ENCODE measurements around the gene LSM7.

LSM7 gene

GRCh38 chr19:2323707-2324106 is 4.7 kb downstream of the LSM7 start:
- DNase-seq (ENCODE audit: low spot score) = no peak

- no peak for DNase-seq (ENCODE audit: low spot score)
Measured at GRCh38 chr19:2321565-2322283, 6.7 kb downstream of the LSM7 start.

DNA sequence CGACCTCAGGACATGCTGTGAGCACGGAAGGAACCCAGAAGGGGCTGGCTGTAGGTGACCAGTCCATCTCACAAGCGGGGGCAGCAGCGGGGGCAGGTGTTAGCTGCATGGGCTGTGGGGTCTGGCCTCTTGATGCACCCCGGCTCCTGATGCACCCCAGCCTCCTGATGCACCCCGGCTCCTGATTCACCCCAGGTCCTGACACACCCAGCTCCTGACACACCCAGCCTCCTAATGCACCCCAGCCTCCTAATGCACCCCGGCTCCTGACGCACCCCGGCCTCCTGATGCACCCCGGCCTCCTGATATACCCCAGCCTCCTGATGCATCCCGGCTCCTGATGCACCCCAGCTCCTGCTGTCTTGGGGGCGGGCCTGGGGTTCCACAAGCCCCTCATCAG is 7.4 kb downstream of the LSM7 start:
- no peak for DNase-seq (ENCODE audit: low spot score)

GRCh38 chr19:2320049-2320448 is 8.3 kb downstream of the LSM7 start:
- no peak for DNase-seq (ENCODE audit: low spot score)

DNA sequence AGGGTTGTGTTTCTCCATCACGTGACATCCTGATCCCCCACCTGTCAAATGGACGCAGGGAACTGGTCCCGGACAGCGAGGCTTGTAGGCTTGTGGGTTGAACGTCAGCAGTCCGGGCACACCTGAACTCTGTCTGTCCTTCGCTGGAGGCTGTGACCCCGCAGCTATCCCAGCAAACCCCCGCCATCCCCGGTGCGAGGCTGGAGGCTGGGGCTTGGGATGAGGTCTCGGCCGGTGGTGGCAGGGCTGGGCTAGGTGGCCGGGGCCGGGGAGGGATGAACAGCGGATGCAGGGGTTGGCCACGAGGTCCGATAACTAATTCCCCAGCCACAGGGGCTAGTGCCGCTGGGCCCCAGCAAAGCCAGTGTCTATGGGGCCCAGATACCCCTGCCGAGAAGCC is 8.8 kb downstream of the LSM7 start:
- DNase-seq (ENCODE audit: low spot score) = no peak

DNA sequence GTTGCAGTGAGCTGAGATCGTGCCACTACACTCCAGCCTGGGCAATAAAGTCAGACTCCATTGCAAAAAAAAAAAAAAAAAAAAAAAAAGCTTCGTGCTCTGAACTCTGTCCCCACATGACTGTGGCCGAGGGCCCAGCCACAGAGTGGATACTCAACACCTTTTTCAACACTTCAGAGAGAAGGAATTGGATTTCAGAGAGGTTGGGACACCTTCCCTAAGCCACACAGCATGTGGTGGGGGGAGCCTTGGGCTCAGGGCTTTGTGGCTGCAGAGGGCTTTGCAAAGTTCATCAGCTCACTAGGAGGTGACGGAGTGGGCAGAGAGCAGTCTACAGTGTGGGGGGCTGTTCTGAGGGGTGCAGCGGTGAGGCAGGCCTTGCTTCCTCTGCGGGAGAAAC is 9.5 kb downstream of the LSM7 start:
- DNase-seq (ENCODE audit: low spot score) = no peak

- no peak for DNase-seq (ENCODE audit: low spot score)
Measured at GRCh38 chr19:2317756-2318155, 10.6 kb downstream of the LSM7 start.

DNA sequence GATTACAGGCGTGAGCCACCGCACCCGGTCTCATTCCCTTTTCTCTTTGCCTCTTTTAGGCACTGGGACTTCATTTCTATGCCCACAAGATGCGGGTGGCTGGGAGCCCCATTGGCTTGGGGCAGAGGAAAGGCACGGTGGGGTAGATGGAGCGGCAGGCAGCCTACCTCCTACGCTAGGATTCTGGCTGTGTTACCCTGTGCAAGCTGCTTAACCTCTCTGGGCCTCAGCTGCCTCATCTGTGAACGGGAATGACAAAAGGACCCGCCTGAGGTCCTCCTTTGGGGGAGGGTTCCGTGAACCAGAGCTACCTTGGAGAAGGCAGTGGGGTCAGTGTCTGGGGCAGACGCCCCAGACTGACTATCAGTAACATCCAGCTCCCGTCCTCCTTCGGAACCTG is 11.1 kb downstream of the LSM7 start:
- DNase-seq (ENCODE audit: low spot score) = no peak

DNA sequence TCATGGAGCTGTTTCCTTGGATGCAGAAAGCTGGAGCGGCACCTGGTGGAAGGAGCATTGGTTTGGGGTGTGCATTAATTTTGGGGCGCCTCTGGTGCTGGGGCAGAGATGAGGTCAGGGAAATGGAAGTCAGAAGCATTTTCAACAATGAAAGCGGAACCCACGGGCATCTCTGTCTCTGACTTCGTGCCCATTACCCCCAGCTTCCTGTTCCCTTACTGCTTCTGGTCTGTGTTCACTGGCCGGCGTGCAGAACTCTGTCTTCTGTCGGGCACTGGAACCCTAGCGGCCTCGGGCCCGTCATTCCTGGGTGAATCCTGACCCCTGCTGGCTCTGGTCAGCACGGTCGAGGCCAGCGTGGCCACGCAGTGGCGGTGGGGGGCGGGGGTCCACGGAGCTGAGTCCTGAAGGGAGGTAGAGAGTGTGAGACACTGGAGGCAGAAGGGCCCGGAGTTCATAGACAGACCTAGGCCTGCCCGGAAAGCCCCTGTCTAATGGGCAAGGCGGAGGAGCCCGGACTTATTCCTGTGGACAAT is 12.5 kb downstream of the LSM7 start:
- peak; percentile 62 for DNase-seq (ENCODE audit: low spot score)

DNA sequence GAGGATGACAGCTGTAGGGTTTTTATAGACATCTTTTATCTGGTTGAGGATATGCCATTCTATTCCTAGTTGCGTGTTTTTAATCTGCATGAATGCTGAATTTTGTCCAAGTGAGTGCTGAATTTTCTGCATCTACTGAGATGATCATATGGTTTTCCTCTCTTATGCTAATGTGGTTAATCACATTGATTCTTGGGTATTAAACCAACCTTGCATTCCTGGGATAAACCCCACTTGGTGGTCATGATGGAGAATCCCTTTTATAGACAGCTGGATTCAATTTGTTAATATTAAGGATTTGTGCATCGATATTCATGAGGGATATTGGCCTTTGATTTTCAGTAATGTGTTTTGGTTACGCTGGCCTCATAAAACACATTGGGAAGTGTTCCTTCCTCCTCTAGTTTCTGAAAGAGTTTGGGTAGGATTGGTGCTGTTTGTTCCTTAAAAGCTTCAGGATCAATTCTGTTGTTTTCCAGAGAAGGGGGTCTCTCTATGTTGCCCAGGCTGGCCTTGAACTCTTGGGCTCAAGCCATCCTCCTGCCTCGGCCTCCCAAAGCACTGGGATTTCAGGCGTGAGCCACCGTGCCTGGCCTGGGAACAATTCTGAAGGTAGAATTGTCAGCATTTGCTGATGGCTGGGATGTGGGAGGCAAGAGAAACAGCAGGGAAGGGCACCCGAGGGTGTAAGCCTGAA is 13.1 kb downstream of the LSM7 start:
- DNase-seq (ENCODE audit: low spot score) = no peak

DNA sequence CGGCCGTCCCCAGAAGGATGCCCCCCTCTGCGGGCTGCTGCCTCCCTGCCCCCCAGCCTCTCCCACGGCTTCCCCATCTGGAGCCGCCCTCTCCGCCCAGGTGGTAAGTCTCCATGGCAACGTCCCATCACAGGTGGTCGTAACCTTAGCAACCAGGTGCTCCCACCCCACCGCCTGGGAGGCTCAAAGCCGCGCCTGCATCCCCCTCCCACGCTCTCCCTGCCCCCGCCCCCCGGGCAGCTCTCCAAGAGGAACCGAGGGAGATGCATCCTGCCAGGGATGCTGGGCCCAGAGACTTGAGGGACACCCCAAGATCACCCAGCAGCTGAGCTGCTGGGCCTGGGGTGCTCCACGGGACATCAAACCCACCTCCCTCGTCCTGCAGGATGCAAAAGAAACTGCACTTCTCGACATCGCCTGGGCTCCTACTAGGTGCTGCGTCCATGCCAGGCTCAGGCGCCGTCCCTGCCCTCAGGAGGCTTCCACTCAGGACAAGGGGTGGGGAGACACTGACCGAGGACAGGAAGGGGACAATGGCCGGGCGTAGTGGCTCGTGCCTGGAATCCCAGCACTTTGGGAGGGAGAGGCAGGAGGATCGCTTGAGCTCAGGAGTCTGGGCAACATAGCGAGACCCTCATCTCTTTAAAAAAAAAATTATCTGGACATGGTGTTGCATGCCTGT is 15.4 kb downstream of the LSM7 start:
- no peak for DNase-seq (ENCODE audit: low spot score)

GRCh38 chr19:2311093-2311492 is 17.3 kb downstream of the LSM7 start:
- DNase-seq (ENCODE audit: low spot score) = no peak

GRCh38 chr19:2309734-2310362 is 18.5 kb downstream of the LSM7 start:
- no peak for DNase-seq (ENCODE audit: low spot score)

DNA sequence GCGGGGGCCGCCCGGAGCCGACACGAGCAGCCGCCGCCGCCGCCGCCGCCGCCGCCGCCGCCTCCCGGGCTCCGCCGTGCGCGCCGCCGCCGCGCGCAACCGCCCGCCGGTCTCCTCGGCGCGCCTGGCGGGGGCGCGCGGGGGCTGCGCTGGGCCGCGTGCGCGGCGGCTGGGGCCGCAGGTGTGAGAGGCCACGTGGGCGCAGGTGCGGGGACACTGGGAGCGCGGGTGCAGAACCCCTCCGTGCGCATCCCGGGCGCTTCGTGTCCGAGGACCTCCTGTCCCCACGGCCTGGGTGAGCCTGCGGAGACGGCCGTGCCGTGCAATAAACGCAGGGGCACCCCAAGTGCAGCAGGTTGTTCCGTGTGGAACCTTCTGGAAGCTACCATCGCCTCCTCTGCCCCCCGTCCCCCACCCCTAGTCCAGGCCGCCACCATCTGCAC is 20.3 kb downstream of the LSM7 start, which contains the start of gene LINGO3:
Gene LINGO3, minus strand, starts transcription at position 41 of the 443 bp plus-strand sequence. CDS start 16,378 bp downstream, outside the sequence.
- no peak for DNase-seq (ENCODE audit: low spot score)

DNA sequence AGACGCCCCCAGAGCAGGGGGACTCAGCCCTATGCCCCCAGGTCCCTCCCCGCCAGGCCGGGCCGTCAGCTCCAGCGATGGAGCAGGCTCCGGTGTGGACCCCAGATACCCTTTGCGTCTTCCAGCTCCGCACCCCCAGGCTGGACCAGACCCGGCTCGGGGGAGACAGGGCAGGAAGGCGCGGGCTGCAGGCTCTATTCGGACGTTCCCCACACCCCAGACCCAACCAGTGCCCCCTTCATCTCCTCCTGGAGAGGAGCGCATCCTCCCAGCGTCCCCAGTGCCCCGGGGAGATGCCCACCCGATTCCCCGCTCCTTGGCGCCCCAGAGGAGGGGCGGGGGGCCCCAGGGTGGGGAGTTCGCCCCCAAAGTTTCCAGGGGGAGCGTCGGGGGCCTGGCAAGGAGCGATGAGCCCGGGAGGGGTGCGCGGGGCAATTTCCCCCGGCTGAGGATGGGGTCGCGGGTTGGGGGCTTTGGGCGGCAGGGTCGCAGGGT is 20.8 kb downstream of the LSM7 start:
- no peak for DNase-seq (ENCODE audit: low spot score)

- DNase-seq (ENCODE audit: low spot score) = no peak
Measured at GRCh38 chr19:2306971-2307370, 21.4 kb downstream of the LSM7 start.

DNA sequence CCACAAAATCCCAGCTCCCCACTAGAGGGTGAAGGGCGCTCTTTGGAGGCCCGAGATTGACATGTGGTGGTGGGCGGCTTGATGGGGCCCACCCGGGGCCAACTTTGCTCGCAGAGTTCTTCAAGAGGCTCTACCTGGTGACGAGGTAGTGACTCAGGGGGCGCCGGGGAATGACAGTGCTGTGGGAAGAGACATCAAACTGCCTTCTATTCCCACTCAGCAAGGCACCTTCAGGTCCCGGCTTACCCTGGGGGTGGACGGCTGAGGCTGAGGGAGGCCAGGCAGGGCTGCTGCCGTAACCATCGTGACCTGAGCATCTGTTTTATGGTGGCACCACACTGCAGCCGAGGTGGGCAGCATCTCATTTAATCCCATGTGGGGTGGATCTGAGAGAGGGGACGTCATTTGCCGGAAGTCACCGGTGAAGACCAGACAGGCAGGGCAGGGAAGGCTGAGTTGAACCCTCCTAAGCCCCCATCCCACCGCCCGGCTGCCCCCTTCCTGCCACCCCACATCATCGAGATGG is 22.0 kb downstream of the LSM7 start:
- no peak for DNase-seq (ENCODE audit: low spot score)

DNA sequence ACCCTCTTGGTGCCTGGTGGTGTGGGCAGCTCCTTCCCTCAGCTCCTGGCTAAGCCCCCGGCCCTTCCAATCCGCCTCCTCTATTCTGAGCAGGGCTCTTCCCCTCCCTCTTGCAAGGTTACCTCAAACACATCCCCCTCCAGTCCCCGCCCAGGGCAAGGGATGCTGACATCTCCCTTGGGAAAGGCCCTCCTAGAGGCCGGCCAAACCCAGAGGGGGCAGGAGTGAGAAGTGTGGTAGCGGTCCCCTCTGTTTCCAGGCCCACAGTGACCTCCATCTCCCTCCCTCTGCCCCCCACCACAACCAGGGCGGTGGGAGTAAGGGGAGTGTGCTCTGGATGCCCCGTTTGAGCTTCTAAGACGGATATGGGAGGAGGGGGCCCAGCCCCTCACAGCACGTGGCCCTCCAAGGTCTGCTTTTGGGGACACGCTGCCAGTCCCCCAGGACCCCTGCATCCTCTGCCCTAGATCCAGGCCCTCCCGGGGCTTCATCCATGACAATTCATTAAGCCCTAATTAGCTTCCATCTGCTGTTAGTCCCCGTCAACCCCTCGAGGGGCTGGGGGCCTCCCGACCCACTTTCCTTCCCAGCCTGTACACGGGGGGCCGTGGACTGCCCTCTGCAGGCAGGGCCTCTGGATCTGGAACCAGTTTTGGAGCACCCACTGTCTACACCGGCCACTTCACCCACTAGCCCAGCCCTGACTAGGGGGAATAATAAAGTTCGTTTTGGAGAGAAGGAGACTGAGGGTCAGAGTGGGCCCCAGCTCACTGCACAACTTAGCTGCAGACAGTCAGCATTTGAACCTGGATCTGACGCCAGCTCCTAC is 22.7 kb downstream of the LSM7 start:
- no peak for DNase-seq (ENCODE audit: low spot score)

- no peak for DNase-seq (ENCODE audit: low spot score)
Measured at GRCh38 chr19:2303211-2303798, 25.1 kb downstream of the LSM7 start.

Data from cerebellar cortex (tissue), 1 donor.